Heart right ventricle (tissue), 16 donors: ENCODE data around the gene MAN2A1. TPM values are rescaled to one million over a fixed set of nuclear protein-coding genes. Genes with fewer than 3 reads are reported as not detected.

Experiments
- ATAC-seq, 8 donors: fragments of 200-7000 bp; cut with Tn5 transposase; one replicate each; pipeline ENCODE4 v1.9.1; 2020; ENCODE audit warnings: mild to moderate bottlenecking in 8 of 8, moderate library complexity in 8 of 8, moderate number of reproducible peaks in 1 of 8
- DNase-seq, 2 donors: peaks; one replicate each; pipeline ENCODE4 v3.0.0-alpha.2; 2020
- H3K27ac ChIP-seq, 10 donors: fragments of 200-600 bp; sonication (generic) in 2 of 10; one replicate each; pipeline versions ENCODE4 v1.5.0 to v1.8.0; 2020 to 2022; ENCODE audit warnings: mild to moderate bottlenecking in 3 of 10
- H3K27me3 ChIP-seq, 7 donors: fragments of 200-600 bp; one replicate each; pipeline ENCODE4 v1.8.0; 2021 to 2022; ENCODE audit warnings: mild to moderate bottlenecking in 2 of 7
- H3K36me3 ChIP-seq, 9 donors: fragments of 200-600 bp; sonication (generic) in 1 of 9; one replicate each; pipeline versions ENCODE4 v1.5.0 to v1.8.0; 2020 to 2022; ENCODE audit warnings: mild to moderate bottlenecking in 2 of 9
- H3K4me1 ChIP-seq, 9 donors: fragments of 200-600 bp; sonication (generic) in 1 of 9; one replicate each; pipeline versions ENCODE4 v1.5.0 to v1.8.0; 2020 to 2022; ENCODE audit warnings: mild to moderate bottlenecking in 4 of 9
- H3K4me3 ChIP-seq, 10 donors: fragments of 200-600 bp; sonication (generic) in 2 of 10; one replicate each; pipeline versions ENCODE4 v1.5.0 to v1.8.0; 2020 to 2022; ENCODE audit warnings: mild to moderate bottlenecking in 7 of 10, moderate library complexity in 2 of 10
- H3K9me3 ChIP-seq, 11 donors: fragments of 200-600 bp in 10 of 11; sonication (generic) in 2 of 11; one replicate each; pipeline versions ENCODE4 v1.5.0 to v1.8.0; 2013 to 2022; ENCODE audit warnings: mild to moderate bottlenecking in 2 of 11, control low read depth in 1 of 11, moderate library complexity in 1 of 11
- CTCF ChIP-seq, 9 donors: fragments of 200-600 bp; sonication (generic) in 2 of 9; IDR thresholded peaks; one replicate each; pipeline versions ENCODE4 v1.5.0 to v1.8.0; 2021 to 2022; ENCODE audit warnings: antibody characterized with exemption in 9 of 9, mild to moderate bottlenecking in 5 of 9, moderate library complexity in 1 of 9
- WGBS, 2 donors: extraction: QIAGEN DNeasy Blood & Tissue Kit; methylation state at CpG; one replicate each; pipeline ENCODE4 v1.1.7; 2013; ENCODE audit warnings: inconsistent platforms in 1 of 2; 5-methylcytosine and 5-hydroxymethylcytosine counted together
- intact Hi-C, 10 donors: fragments of 100-400 bp; cut with DNase I; formaldehyde crosslinking; loops; one replicate each; pipeline versions ENCODE4 v1.11.1 to v1.14.2; 2022
- polyA plus RNA-seq, 2 donors: library from polyadenylated mRNA; stranded (reverse); fragments of 200-250 nt; gene quantifications; one replicate each; pipeline ENCODE4 v1.2.3, GENCODE V29; 2013
- total RNA-seq, 10 donors: library from RNA; stranded (reverse); fragmentation: NEBNext Ultra II Directional in 3 of 10; extraction: Animal tissue kit (Norgen Biotek cat#: 25700) in 3 of 10; gene quantifications; one replicate each; pipeline versions ENCODE4 v1.2.1 to v1.2.4, GENCODE V29; 2021 to 2023
- donor health status: Arrhythmogenic right ventricular cardiomyopathy.
- donor health status: ischemic (EF 13 %, LVEDD 7.1; RV severe dilation, severe dysfunction).
- donor health status: healthy with polysubstance abuse.
- donor health status: DM: no; HTN: yes; CAD: no.
- donor health status: DM: no; HTN: no; CAD: no.
- donor health status: ischemic (EF 25% LVEDD 6.9; RV normal size, moderate dysfunction).
- donor health status: ischemic (EF 25% LVEDD 5.7; RV mildly dilated, moderate dysfunction).
- donor health status: healthy.
- donor health status: DM: yes; HTN: yes; CAD: no.
- donor health status: Ischemic cardiomyopathy.
- donor health status: ischemic (EF 35%, LVEDD 5.7; RV mildly dilated, moderate dysfunction).
- donor health status: nonischemic (EF 11% LVEDD 7.7; RV severe dilation, severe dysfunction).
- donor health status: DM: yes; HTN: yes; CAD: no.
- donor health status: PGD.
- donor health status: ischemic (EF 29% LVEDD 5.4; RV normal size, mild dysfunction).
- donor health status: nonischemic (EF 23%, LVEDD 6.1; RV moderate dilation, normal function).

Gene MAN2A1
- total and polyA plus RNA-seq, 12 donors = 2.9 to 16.1 (median 6.5) TPM

- no peak for ATAC-seq
- H3K27ac ChIP-seq = no peak overlapping the region
- no peak for DNase-seq
- intact Hi-C loops = no loop called here
- H3K4me3 ChIP-seq = no peak overlapping the region
- peaks cover 0 to 4% (median 0%) of the 10 kb centered on the region in 9 donors for H3K4me1 ChIP-seq
- no peaks in the 10 kb centered on the region for H3K9me3 ChIP-seq
- no peak for TF ChIP-seq CTCF (IDR thresholded peaks at IDR 0.05)
- H3K27me3 ChIP-seq = peaks cover 0 to 21% (median 6%) of the 10 kb centered on the region in 7 donors
- no peaks in the 10 kb centered on the region for H3K36me3 ChIP-seq
- 79 to 86% methylated on average over 3 of the region's 3 CpGs for WGBS, 2 donors
These were observed 218.6 kb downstream of the MAN2A1 start for GRCh38 chr5:109908366-109908765.

GRCh38 chr5:109910874-109911273 lies 221.1 kb downstream of the MAN2A1 start:
- H3K36me3 ChIP-seq = no peaks in the 10 kb centered on the region
- H3K27ac ChIP-seq = no peak overlapping the region
- no peaks in the 10 kb centered on the region for H3K9me3 ChIP-seq
- TF ChIP-seq CTCF (IDR thresholded peaks at IDR 0.05) = no peak
- H3K4me3 ChIP-seq = no peak overlapping the region
- H3K4me1 ChIP-seq = peaks cover 0 to 4% (median 0%) of the 10 kb centered on the region in 9 donors
- DNase-seq (no peak), ATAC-seq (no peak)
- H3K27me3 ChIP-seq = peaks cover 0 to 17% (median 4%) of the 10 kb centered on the region in 7 donors
- WGBS, 2 donors = 82 to 87% methylated on average over 5 of the region's 5 CpGs
- intact Hi-C loops = no loop called here

- 62% methylated on average over 3 of the region's 3 CpGs for WGBS, 2 donors
- Histone ChIP-seq H3K4me3 (no peak overlapping the region), H3K9me3 (no peaks in the 10 kb centered on the region), H3K27me3 (peaks cover 0 to 17% (median 4%) of the 10 kb centered on the region in 7 donors), H3K4me1 (peaks cover 0 to 4% (median 0%) of the 10 kb centered on the region in 9 donors), H3K27ac (no peak overlapping the region), H3K36me3 (no peaks in the 10 kb centered on the region)
- ATAC-seq = peak in 3 of 8 donors; percentile 22 to 56 (median 42)
- TF ChIP-seq CTCF (IDR thresholded peaks at IDR 0.05) = no peak
- no peak for DNase-seq
- intact Hi-C loops = no loop called here
These were observed 222.0 kb downstream of the MAN2A1 start for GRCh38 chr5:109911731-109912130.

GRCh38 chr5:109914906-109915305 lies 225.2 kb downstream of the MAN2A1 start:
- H3K36me3 ChIP-seq = no peaks in the 10 kb centered on the region
- 90 to 93% methylated on average over 2 of the region's 2 CpGs for WGBS, 2 donors
- no peak for TF ChIP-seq CTCF (IDR thresholded peaks at IDR 0.05)
- H3K9me3 ChIP-seq = peaks cover 0 to 12% (median 0%) of the 10 kb centered on the region in 11 donors
- no peak for DNase-seq
- peaks cover 0 to 4% (median 0%) of the 10 kb centered on the region in 9 donors for H3K4me1 ChIP-seq
- ATAC-seq = no peak
- H3K4me3 ChIP-seq = no peak overlapping the region
- intact Hi-C loops = no loop called here
- H3K27me3 ChIP-seq = peaks cover 0 to 7% (median 0%) of the 10 kb centered on the region in 7 donors
- no peak overlapping the region for H3K27ac ChIP-seq
